Nephron progenitor cell (in vitro differentiated cells): ENCODE data around the gene CDCA4.

Experiments
- DNase-seq: peaks from one replicate; pipeline ENCODE4 v3.0.0; 2021
- H3K27ac Mint-ChIP-seq: 2 replicates; pipeline ENCODE4 v1.8.0; 2021; ENCODE audit warnings: mild to moderate bottlenecking, moderate library complexity, mixed read lengths
- H3K27me3 Mint-ChIP-seq: 2 replicates; pipeline ENCODE4 v1.8.0; 2021; ENCODE audit warnings: mild to moderate bottlenecking, low read depth, mixed read lengths; ENCODE audit not compliant: poor library complexity
- H3K36me3 Mint-ChIP-seq: 2 replicates; pipeline ENCODE4 v1.8.0; 2021; ENCODE audit warnings: low read depth, mixed read lengths
- H3K4me1 Mint-ChIP-seq: 2 replicates; pipeline ENCODE4 v1.8.0; 2021; ENCODE audit warnings: mixed read lengths
- H3K4me3 Mint-ChIP-seq: 2 replicates; pipeline ENCODE4 v1.8.0; 2021; ENCODE audit warnings: mild to moderate bottlenecking, moderate library complexity, mixed read lengths
- H3K9me3 Mint-ChIP-seq: 2 replicates; pipeline ENCODE4 v1.8.0; 2021; ENCODE audit warnings: mild to moderate bottlenecking, moderate library complexity, mixed read lengths
- CTCF ChIP-seq: fragments of 200-600 bp; sonication (generic); IDR thresholded peaks from 2 replicates; pipeline ENCODE4 v1.5.0; 2021; ENCODE audit warnings: antibody characterized with exemption

CDCA4 gene

GRCh38 chr14:105049753-105050550, 29.1 kb upstream of the CDCA4 start:
- Mint-ChIP-seq H3K36me3 (no peaks in the 10 kb centered on the region), H3K4me1 (peaks cover 9% of the 10 kb centered on the region), H3K4me3 (no peak overlapping the region), H3K27me3 (peaks cover 53% of the 10 kb centered on the region), H3K27ac (no peak overlapping the region), H3K9me3 (no peaks in the 10 kb centered on the region)
- TF ChIP-seq CTCF: no peak
- DNase-seq: no peak

- no peaks in the 10 kb centered on the region for H3K36me3 Mint-ChIP-seq
- H3K9me3 Mint-ChIP-seq: no peaks in the 10 kb centered on the region
- H3K4me3 Mint-ChIP-seq: no peak overlapping the region
- TF ChIP-seq CTCF: no peak
- H3K27me3 Mint-ChIP-seq: peaks cover 56% of the 10 kb centered on the region
- no peak for DNase-seq
- H3K4me1 Mint-ChIP-seq: peaks cover 4% of the 10 kb centered on the region
- H3K27ac Mint-ChIP-seq: no peak overlapping the region
These were observed 26.6 kb upstream of the CDCA4 start for GRCh38 chr14:105047283-105048016.

- Mint-ChIP-seq H3K27me3 (peaks cover 56% of the 10 kb centered on the region), H3K4me3 (no peak overlapping the region), H3K4me1 (peaks cover 4% of the 10 kb centered on the region), H3K27ac (no peak overlapping the region), H3K9me3 (no peaks in the 10 kb centered on the region), H3K36me3 (no peaks in the 10 kb centered on the region)
- DNase-seq: no peak
- TF ChIP-seq CTCF: no peak
These were observed 26.0 kb upstream of the CDCA4 start for GRCh38 chr14:105046891-105047282.

- TF ChIP-seq CTCF: peak; percentile 100
- Mint-ChIP-seq H3K9me3 (no peaks in the 10 kb centered on the region), H3K4me1 (peaks cover 4% of the 10 kb centered on the region), H3K36me3 (no peaks in the 10 kb centered on the region), H3K27me3 (peaks cover 50% of the 10 kb centered on the region), H3K4me3 (no peak overlapping the region), H3K27ac (no peak overlapping the region)
- DNase-seq: peak; percentile 96
These were observed 24.9 kb upstream of the CDCA4 start for GRCh38 chr14:105045710-105046326.

GRCh38 chr14:105043641-105044040, 22.8 kb upstream of the CDCA4 start:
- no peak for DNase-seq
- H3K36me3 Mint-ChIP-seq: no peaks in the 10 kb centered on the region
- no peak overlapping the region for H3K4me3 Mint-ChIP-seq
- no peak for TF ChIP-seq CTCF
- no peaks in the 10 kb centered on the region for H3K9me3 Mint-ChIP-seq
- peaks cover 11% of the 10 kb centered on the region for H3K4me1 Mint-ChIP-seq
- peaks cover 63% of the 10 kb centered on the region for H3K27me3 Mint-ChIP-seq
- no peak overlapping the region for H3K27ac Mint-ChIP-seq
